PFSK-1 (cell line): ENCODE measurements around the gene TBCD.

Experiments used
- POLR2AphosphoS5 ChIP-seq: IDR thresholded peaks from 2 replicates; pipeline ENCODE4 v1.6.1; 2012; ENCODE audit warnings: low read depth, mild to moderate bottlenecking, control low read depth, low read length, moderate library complexity
- SIN3A ChIP-seq: IDR thresholded peaks from 2 replicates; pipeline ENCODE4 v1.6.1; 2012; ENCODE audit warnings: mild to moderate bottlenecking, low read length, moderate library complexity, borderline replicate concordance; ENCODE audit not compliant: insufficient read depth
- TAF1 ChIP-seq: IDR thresholded peaks from 2 replicates; pipeline ENCODE4 v1.6.1; 2012; ENCODE audit warnings: low read length, control low read depth, borderline replicate concordance; ENCODE audit not compliant: insufficient read depth
- TF ChIP-seq, protein P1 (sequence below), 2 experiments: IDR thresholded peaks; 2 replicates each; pipeline versions ENCODE4 v1.6.1 to v1.8.0; 2011 to 2012; ENCODE audit warnings: low read depth in 2 of 2, low read length in 2 of 2, control low read depth in 1 of 2, inconsistent platforms in 1 of 2, mild to moderate bottlenecking in 1 of 2, moderate library complexity in 1 of 2; ENCODE audit not compliant: insufficient read depth in 1 of 2

DNA sequence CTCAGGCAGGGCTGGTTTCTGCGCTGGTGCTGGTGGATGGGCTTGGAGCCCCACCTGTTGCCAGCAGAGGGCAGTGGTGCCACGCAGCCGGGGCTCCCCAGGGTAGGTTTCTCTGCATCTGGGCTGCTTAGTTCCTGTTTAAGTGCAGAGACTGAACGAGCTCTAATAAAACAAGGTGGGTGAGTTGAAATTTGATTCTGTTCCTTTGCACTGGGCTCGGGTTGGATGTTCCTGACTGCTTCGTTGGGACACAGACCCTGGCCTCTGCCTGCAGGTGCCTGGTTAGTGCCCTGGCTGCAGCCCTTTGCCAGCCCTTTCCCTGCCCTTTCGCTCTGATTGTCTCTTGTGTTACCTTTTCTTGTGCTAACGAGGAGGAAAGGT, 30.0 kb downstream of the TBCD start:
- no peak for TF ChIP-seq SIN3A
- TF ChIP-seq, protein P1, sequence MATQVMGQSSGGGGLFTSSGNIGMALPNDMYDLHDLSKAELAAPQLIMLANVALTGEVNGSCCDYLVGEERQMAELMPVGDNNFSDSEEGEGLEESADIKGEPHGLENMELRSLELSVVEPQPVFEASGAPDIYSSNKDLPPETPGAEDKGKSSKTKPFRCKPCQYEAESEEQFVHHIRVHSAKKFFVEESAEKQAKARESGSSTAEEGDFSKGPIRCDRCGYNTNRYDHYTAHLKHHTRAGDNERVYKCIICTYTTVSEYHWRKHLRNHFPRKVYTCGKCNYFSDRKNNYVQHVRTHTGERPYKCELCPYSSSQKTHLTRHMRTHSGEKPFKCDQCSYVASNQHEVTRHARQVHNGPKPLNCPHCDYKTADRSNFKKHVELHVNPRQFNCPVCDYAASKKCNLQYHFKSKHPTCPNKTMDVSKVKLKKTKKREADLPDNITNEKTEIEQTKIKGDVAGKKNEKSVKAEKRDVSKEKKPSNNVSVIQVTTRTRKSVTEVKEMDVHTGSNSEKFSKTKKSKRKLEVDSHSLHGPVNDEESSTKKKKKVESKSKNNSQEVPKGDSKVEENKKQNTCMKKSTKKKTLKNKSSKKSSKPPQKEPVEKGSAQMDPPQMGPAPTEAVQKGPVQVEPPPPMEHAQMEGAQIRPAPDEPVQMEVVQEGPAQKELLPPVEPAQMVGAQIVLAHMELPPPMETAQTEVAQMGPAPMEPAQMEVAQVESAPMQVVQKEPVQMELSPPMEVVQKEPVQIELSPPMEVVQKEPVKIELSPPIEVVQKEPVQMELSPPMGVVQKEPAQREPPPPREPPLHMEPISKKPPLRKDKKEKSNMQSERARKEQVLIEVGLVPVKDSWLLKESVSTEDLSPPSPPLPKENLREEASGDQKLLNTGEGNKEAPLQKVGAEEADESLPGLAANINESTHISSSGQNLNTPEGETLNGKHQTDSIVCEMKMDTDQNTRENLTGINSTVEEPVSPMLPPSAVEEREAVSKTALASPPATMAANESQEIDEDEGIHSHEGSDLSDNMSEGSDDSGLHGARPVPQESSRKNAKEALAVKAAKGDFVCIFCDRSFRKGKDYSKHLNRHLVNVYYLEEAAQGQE (IDR thresholded peaks at IDR 0.05; ENCODE audit: insufficient read depth in 1 of 2, low read depth in 2 of 2, low read length in 2 of 2), result no peak
- no peak for TF ChIP-seq POLR2AphosphoS5
- no peak for TF ChIP-seq TAF1
